Kidney (tissue), 14 donors: Measurements from ENCODE around the gene GALNT12. TPM values are rescaled to one million over a fixed set of nuclear protein-coding genes. Genes with fewer than 3 reads are reported as not detected.
A peak's percentile ranks its signal among the peaks of the same experiment; 100 is the strongest.

Experiments
- DNase-seq, 5 donors: peaks; one replicate each; pipeline ENCODE4 v3.0.0-alpha.2; 2013 to 2020
- FAIRE-seq: peaks from 2 replicates; lab custom pipeline; 2012; peaks lifted over from hg19 to GRCh38; lab: Jason Lieb, UNC
- H3K27ac ChIP-seq, 2 donors: one replicate each; pipeline ENCODE4 v1.7.0; 2013; ENCODE audit warnings: low read depth in 2 of 2, low read length in 2 of 2, inconsistent platforms in 1 of 2
- H3K27me3 ChIP-seq: one replicate; pipeline ENCODE4 v1.7.1; 2013; ENCODE audit warnings: low read length, inconsistent platforms; ENCODE audit not compliant: control insufficient read depth, insufficient read depth
- H3K36me3 ChIP-seq, 3 donors: one replicate each; pipeline versions ENCODE4 v1.7.0 to v1.7.1; 2013; ENCODE audit warnings: low read length in 3 of 3, control low read depth in 1 of 3, inconsistent platforms in 1 of 3; ENCODE audit not compliant: insufficient read depth in 3 of 3, control insufficient read depth in 2 of 3
- H3K4me1 ChIP-seq, 3 donors: one replicate each; pipeline versions ENCODE4 v1.7.0 to v1.7.1; 2013; ENCODE audit warnings: low read length in 3 of 3, inconsistent platforms in 1 of 3, low read depth in 1 of 3; ENCODE audit not compliant: control insufficient read depth in 2 of 3, insufficient read depth in 2 of 3
- H3K4me3 ChIP-seq, 3 donors: one replicate each; pipeline versions ENCODE4 v1.7.0 to v1.8.1; 2013; ENCODE audit warnings: low read length in 3 of 3, control low read depth in 1 of 3, inconsistent platforms in 1 of 3
- H3K9ac ChIP-seq, 3 donors: one replicate each; pipeline versions ENCODE4 v1.7.0 to v1.7.1; 2013; ENCODE audit warnings: low read length in 3 of 3, control low read depth in 1 of 3, inconsistent platforms in 1 of 3
- H3K9me3 ChIP-seq, 3 donors: one replicate each; pipeline versions ENCODE4 v1.7.0 to v1.7.1; 2013; ENCODE audit warnings: low read length in 3 of 3, control low read depth in 1 of 3, inconsistent platforms in 1 of 3; ENCODE audit not compliant: control insufficient read depth in 2 of 3, insufficient read depth in 1 of 3
- CTCF ChIP-seq: IDR thresholded peaks from 3 replicates; pipeline ENCODE4 v1.5.1; 2012; ENCODE audit warnings: mild to moderate bottlenecking, moderate library complexity, borderline replicate concordance; ENCODE audit not compliant: insufficient read depth; ENCODE audit errors: extremely low read depth
- intact Hi-C: fragments of 100-400 bp; cut with DNase I; formaldehyde crosslinking; loops from one replicate; pipeline ENCODE4 v1.11.1; 2022
- polyA plus RNA-seq: library from polyadenylated mRNA; stranded (reverse); fragments of 350-450 nt; fragmentation: Illumina TruSeq; extraction: RNeasy Lipid Tissue Mini Kit (QIAGEN cat#74804); gene quantifications from one replicate; pipeline ENCODE4 v1.2.3, GENCODE V29; 2014; ENCODE audit warnings: low read depth, low replicate concordance; ENCODE audit not compliant: insufficient read depth
- total RNA-seq: library from RNA; stranded (reverse); fragmentation: NEBNext Ultra II Directional; extraction: Animal tissue kit (Norgen Biotek cat#: 25700); gene quantifications from one replicate; pipeline ENCODE4 v1.2.1, GENCODE V29; 2021
- donor health status: control.
- donor health status: control.
- donor health status: control.
- donor health status: control.
- donor health status: control.
- donor health status: DM: yes; HTN: yes; CAD: no.
- donor health status: Normal renal cell carcinoma (clear cell type).

The GALNT12 gene
- total and polyA plus RNA-seq, 2 donors from 2014 or later, result 3.6 to 10.8 TPM

- peaks cover 2 to 9% (median 4%) of the 10 kb centered on the region in 3 donors for H3K36me3 ChIP-seq
- no peak for TF ChIP-seq CTCF
- intact Hi-C loops, result no loop called here
- H3K4me1 ChIP-seq, result peaks cover 0 to under 1% (median 0%) of the 10 kb centered on the region in 3 donors
- no peaks in the 10 kb centered on the region for H3K9me3 ChIP-seq
- H3K9ac ChIP-seq, result no peak overlapping the region
- no peak overlapping the region for H3K27ac ChIP-seq
- H3K27me3 ChIP-seq, result no peaks in the 10 kb centered on the region
- H3K4me3 ChIP-seq, result no peak overlapping the region
- FAIRE-seq, result no peak
- peak in 2 of 5 donors; percentile 11 to 67 for DNase-seq
Observed at GRCh38 chr9:98783518-98784226, 23.8 kb upstream of the GALNT12 start.

DNA sequence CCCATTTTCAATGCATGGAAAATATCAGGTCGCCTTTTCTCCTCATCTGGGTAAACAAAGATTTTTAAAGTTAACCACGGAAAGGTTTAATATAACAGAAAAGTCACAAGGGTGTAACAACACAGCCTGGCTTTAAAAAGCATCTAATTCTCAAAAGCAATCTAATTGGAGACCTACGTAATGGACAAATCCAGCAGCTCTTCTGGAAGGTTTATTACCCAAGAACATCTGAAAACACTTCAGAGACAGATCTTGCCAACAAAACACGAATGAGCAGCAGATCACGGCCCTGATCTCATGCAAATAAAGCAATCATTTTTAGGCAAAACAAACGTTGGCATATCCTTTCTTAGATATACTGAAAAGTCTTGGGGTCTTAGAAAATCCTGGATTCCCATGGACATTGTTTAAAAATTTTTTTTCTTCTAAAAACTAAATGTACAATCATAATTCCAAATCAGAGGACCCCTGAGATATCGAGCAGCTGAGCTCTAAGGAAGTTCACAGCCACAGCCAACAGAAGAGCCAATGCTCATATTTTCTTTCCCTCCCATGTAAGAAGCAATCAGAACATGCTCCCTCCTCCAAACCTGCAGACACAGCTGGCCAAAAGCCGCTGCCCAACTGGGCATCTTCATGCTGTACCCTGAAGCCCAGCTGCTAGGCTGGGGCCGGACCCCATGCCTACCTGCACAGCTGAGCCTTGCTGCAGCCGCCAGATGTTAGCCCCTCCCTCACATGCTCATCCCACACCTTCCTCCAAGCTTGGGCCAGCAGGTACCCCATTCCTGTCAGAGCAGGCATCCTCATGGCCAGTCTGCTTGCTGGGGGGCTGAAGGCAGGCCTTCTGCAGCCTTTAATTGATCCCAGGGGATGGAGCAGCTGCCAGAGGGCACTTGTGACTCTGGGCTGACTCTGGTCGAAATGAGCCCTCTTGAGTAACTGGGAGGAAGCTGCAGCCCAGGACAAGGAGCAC is 22.4 kb upstream of the GALNT12 start:
- H3K9me3 ChIP-seq, result no peaks in the 10 kb centered on the region
- intact Hi-C loops, result no loop called here
- H3K4me3 ChIP-seq, result no peak overlapping the region
- H3K27ac ChIP-seq, result no peak overlapping the region
- no peak overlapping the region for H3K9ac ChIP-seq
- H3K4me1 ChIP-seq, result no peaks in the 10 kb centered on the region
- no peak for TF ChIP-seq CTCF
- H3K36me3 ChIP-seq, result peaks cover 2 to 9% (median 4%) of the 10 kb centered on the region in 3 donors
- FAIRE-seq (no peak), DNase-seq (peak in 1 of 5 donors; percentile 24)
- H3K27me3 ChIP-seq, result no peaks in the 10 kb centered on the region

- no peaks in the 10 kb centered on the region for H3K27me3 ChIP-seq
- TF ChIP-seq CTCF, result no peak
- H3K9me3 ChIP-seq, result no peaks in the 10 kb centered on the region
- DNase-seq (peak in 1 of 5 donors; percentile 29), FAIRE-seq (no peak)
- no peak overlapping the region for H3K4me3 ChIP-seq
- no peak overlapping the region for H3K27ac ChIP-seq
- peaks cover 2 to 14% (median 14%) of the 10 kb centered on the region in 3 donors for H3K4me1 ChIP-seq
- H3K36me3 ChIP-seq, result peaks cover 2 to 4% (median 3%) of the 10 kb centered on the region in 3 donors
- H3K9ac ChIP-seq, result no peak overlapping the region
- intact Hi-C loops, result no loop called here
Observed at GRCh38 chr9:98786750-98787510, 20.5 kb upstream of the GALNT12 start.
